NCI-H2107 (cell line): ENCODE results near the gene YIPF3.
"Not testable (repeated sequence)": the region's sequence is repeated elsewhere in the genome, so short reads cannot be mapped to it uniquely, and the experiment has no call there.

Experiments
- DNase-seq: peaks from one replicate; lab custom pipeline; 2025; lab: John Stamatoyannopoulos, UW

YIPF3 gene

DNA sequence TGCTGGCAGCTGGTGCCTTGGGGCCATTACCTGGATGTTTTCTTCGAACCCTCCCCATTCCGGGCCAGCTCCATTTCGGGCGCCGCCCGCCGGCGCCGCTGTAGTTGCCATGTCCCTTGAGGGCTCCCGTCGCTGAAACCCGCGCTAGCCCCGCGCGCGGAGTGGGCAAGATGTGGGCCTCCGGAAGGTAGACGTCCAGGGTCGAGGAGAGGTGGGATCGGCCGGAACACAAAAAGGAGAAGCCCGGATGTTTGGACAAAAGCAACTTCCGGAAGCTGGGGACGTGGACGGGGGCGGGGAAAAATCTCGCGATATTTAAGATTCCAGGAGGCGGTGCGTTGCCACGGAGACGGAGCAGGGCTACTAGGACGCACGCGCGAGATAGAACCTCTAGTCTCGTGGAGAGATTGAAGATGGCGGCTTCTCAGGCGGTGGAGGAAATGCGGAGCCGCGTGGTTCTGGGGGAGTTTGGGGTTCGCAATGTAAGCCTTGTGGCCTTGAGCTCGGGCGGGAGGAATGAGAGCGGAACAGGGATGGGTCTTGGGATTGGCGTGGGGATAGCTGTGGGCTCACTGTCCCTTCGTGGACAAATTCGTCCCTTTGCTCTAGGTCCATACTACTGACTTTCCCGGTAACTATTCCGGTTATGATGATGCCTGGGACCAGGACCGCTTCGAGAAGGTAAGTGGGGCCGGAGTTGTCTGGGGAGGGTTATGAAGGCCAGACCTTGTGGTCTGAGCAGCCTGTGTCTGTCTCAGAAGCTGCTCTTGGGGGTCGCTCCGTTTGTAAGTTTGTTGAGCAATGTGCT is at the start of gene YIPF3, which contains the start of gene POLR1C:
TSS of gene YIPF3 (minus strand) at position 230 of the 808 bp plus-strand sequence. CDS start at position 111, 119 bp downstream.
TSS of gene POLR1C (plus strand) at position 393 of the 808 bp plus-strand sequence. CDS start at position 414, 21 bp downstream.
- DNase-seq = peak; percentile 88

DNA sequence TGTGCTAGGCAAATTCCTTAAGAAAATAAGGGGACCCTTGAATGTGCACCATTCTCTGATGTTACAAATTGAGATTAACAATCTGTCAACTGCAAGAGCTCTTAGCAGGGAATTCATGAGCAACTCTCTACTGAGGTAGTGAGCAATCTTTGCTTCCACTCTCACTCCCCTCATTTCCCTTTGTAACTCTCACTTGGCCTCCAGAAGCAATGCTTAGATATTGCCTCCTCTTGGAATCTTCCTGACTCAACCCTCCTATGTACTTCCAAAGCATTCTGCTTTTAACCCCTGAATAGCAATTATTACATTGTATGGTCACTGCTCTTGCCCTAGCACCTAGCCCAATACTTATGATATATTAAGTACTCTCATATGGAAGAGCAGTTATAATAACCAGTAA is 42.6 kb upstream of the YIPF3 start:
- DNase-seq = no peak

DNA sequence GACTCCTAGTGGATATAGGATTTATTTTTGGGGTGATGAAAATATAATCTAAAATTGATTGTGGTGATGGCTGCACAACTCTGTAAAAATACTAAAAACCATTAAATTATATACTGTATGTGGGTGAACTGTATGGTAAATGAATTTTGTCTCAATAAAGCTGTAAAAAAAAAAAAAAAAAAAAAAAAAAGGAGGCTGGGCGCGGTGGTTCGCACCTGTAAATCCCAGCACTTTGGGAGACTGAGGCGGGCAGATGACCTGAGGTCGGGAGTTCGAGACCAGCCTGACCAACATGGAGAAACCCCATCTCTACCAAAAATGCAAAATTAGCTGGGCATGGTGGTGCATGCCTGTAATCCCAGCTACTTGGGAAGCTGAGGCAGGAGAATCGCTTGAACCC is 40.9 kb upstream of the YIPF3 start:
- DNase-seq = not testable (repeated sequence)

DNA sequence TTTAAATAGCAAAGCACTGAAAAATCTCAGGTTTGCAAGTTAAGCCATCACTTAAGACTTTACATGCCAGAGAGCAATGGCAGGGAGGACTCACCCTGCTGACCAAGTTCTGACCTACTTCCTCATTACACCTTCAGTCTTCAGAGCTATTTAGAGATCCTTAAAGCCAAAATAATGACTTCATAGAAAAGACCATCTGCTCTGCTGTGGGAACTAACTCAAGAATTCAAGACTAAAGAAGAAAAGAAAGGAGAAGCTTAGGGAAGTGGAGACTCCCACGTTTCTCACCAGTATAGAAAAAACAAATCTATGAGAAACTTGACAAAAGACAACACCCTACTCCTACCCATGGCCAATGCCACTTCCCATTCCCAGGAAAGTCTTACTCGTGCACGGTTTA is 30.5 kb upstream of the YIPF3 start:
- no peak for DNase-seq

DNA sequence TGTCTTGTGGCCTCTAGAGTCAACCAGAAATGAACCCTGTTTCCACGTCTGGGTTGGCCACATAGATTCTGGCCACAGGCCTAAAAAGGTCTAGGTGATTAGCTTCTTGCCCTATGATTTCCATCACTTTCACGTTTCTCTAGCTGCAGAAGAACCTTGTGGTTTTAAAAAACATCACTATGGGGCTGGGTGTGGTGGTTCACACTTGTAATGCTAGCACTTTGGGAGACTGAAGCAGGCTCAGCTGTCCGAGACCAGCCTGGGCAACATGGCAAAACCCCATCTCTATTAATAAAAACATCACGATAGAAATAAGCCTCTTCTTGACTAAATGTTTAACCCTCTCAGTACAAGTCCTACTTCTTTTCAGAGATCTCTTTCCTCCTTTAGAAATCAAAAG is 27.7 kb upstream of the YIPF3 start:
- DNase-seq = no peak

DNA sequence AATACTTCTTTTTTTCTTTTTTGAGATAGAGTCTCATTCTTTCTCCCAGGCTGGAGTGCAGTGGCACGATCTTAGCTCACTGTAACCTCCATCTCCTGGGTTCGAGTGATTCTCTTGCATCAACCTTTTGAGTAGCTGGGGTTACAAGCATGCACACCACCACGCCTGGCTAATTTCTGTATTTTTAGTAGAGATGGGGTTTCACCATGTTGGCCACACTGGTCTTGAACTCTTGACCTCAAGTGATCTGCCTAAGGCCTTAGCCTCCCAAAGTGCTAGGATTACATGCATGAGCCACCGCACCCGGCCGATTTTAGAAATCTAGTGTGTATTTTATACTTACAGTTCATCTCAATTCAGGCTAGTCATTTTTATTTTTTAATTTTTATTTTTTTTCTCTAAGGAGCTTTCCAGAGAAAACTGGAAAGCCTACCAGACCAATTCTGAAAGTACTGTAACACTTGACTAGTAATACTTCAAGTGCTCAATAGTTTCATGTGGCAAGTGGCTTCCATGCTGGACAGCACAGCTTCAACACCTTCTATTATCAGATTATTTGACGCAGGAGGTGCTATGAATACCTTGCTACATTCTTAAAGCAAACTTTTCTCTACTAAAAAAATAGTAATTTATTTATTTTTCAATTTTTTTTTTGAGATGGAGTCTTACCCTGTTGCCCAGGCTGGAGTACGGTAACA is 25.2 kb upstream of the YIPF3 start:
- no peak for DNase-seq

DNA sequence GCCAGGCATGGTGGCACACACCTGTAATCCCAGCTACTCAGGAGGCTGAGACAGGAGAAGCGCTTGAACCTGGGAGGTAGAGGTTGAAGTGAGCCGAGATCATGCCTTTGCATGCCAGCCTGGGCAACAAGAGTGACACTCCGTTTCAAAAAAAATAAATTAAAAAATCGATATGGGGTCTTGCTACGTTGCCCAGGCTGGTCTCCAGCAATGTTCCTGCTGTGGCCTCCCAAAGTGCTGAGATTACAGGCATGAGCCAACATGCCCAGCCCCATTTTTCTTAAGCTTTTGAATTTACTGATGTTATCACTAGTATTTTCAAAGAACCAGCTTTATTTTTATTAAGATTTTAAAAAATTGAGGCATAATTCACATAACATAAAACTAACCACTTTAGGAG is 23.8 kb upstream of the YIPF3 start:
- no peak for DNase-seq

DNA sequence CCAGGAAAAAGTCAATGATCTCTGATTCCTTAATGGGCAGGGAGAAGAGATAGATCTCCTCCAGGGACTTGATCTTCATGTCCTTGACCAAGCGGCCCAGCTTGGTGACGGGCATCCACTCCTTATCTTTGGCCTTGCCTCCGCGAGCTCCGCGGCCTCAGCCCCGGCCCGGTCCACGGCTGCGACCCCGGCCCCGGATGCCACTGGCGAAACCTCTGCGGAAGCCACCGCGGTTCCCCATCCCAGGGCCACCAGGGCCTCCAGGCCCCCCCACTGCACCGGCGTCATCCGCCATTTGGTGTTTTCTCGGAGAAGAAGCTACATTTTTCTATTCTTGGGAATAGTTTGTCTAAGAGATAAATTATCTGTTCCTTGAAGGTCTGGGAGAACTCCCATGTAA is 22.7 kb upstream of the YIPF3 start:
- not testable (repeated sequence) for DNase-seq

DNA sequence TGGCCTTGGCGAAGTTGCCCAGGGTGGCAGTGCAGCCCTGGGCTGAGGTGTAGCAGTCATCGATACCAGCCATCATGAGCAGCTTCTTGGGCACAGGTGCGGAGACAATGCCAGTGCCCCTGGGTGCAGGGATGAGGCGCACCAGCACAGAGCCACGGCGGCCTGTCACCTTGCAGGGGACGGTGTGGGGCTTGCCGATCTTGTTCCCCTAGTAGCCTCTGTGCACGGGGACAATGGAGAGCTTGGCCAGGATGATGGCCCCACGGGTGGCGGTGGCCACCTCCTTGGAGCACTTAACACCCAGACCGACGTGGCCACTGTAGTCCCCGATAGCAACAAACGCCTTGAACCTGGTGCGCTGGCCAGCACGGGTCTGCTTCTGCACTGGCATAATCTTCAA is 22.3 kb upstream of the YIPF3 start:
- DNase-seq = not testable (repeated sequence)

DNA sequence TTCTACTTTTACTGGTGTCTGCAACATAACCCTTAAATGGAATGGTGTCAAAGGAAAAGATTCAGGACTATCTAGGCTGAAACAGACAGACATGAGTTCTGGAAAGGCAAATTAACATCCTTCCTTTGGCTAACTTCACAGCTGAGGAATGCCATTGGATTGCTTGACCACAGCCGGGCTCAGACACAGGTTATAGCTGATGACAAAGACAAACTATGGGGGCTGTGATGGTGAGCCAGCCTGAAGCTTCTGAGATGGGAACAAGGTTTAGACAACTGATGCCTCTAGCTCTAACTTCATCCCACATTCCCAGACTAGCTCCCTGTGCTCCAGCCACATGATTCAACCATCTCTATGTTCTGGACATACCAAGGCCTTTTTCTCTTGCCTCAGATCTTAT is 15.5 kb upstream of the YIPF3 start:
- no peak for DNase-seq

DNA sequence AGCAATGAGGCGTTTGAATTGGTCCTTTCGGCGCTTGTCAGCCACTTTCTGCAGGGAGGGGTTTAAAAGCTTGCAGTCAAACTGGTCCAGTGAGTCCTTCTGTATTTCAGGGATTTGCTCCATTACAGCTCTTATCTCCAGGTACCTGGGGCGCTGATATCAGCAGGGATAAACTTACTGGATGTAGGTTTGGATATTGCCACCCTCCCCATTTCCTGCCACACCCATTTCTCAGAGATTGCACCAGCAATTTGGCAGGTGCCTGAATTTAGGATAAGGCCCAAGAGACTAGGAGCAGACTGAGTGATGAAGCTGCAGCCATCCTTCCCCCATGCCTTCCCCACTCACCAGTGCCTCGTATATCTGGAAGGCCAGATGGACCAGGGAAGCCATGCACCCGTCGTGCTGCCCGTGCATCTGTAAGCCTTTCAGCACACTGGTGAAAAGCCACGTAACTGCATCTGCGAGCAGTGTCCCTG is 7.8 kb upstream of the YIPF3 start:
- no peak for DNase-seq

DNA sequence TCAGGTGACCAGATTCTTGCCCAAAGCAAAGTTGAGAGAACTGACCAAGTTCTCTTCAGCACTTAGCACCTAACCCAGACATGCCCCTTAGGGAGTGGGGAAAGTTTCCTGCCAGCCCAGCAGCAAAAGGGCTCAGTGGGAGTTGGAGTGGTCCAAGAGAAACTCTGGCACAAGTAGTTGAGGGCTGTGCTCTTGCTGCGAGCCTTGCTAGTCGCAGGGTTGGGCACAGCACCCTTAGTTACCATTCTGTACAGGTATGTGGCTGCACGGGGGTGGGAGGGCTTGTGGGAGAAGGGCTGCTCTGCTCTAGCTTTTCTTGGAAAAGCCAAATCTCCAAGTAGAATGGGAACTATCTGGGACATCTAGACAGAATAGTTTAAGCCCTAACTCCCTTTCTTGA is 6.6 kb upstream of the YIPF3 start:
- no peak for DNase-seq

DNA sequence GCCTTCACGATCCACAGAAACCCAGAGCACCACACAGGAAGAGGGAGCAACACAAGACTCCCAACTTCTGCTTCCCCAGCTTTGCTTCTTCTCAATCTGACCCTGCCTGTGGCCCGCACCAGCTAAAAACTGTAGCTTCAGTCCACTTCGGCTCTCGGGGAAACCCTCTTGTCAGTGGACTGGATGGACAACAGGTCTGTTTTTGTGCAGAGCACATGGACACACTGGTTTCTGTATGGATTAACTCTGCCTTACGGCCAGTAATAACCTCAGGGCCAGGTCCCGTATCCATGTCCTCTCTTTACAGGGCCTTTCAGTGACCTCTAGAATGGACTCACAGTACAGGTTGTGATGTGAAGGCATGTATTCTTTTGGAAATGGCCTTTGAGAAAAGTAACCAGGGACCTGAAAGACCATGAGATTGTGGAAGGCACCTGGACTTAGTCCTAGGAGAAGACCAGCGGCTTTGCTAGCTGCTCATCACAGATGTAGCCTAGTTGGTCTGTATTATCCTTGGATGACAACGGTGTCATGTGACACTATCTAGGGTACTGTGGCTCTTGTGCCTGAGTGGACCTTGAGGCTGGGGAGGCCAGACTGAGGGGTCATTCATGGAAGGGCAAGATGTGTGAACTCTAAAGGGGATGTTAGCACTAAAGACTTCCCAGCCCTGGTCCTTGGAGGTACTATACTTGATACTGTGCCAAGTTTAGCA is 6.0 kb upstream of the YIPF3 start:
- DNase-seq = no peak

DNA sequence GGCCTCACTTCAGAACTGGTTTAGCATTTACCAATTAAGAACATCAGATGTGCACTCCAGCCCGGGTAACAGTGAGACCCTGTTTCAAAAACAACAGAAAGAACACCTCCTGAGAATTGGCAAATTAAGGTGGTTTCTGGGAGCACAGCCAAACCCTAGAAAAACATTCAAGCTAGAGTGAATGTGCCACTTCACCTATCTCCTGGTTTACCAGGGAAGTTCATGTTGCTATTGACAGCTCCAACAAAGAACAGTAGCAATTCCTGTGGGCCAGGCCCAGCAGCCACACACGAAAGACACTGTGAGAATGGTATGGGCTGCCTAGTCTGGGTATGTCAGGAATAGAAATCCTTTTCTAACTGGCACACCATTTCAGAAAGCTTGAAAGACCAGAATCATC is 5.1 kb upstream of the YIPF3 start:
- no peak for DNase-seq

DNA sequence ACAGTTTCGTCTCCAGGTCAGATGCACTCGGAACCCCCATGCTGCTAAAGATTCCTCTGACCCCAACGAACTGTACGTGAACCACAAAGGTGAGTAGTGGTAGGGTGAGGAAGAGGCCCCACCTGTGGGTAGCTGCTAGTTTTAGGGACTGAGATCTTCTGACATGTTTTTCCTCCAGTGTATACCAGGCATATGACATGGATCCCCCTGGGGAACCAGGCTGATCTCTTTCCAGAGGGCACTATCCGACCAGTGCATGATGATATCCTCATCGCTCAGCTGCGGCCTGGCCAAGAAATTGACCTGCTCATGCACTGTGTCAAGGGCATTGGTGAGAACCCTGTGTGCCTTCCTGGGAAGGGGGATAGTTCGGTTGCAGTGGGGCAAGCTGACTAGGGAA is 3.4 kb upstream of the YIPF3 start:
- DNase-seq = no peak

DNA sequence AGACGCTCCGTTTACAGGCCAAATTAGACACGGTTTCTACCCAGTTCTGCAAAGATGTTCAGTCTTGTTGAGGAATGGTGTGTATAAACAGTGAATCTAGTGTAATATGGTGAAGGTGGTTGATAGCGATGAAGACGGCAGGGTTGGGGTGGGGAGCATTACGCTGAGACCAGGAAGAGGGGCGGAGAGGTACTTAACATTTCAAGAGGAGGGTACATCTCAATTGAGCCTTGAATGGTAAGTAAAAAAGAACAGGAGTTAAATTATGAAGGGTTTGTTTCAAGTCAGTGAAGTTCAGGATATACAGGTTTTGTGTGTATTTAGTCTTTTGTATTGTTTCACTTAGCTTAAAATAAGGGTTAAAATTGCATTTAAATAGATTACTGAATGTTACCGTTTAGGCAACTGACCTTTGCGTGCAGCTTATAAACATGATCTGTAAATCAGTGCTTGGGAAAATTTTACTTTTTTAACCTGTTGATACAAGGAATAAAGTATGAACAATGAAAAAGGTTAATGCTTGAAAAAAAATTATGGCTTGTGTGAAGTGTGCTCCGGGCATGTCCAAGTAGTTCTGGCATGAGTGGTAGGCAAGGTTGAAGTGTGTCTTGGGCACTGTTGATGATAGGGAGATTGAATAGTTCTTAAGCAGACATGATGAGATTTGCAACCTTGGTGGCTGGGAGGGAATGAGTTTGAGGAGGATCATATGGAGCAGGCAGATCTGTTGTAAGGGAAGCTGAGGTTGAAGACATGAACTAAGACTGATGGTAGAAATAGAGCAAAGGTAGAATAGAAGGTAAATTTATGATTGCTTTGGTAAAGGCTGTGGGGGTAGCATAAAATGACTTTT is 1.0 kb upstream of the YIPF3 start:
- no peak for DNase-seq

DNA sequence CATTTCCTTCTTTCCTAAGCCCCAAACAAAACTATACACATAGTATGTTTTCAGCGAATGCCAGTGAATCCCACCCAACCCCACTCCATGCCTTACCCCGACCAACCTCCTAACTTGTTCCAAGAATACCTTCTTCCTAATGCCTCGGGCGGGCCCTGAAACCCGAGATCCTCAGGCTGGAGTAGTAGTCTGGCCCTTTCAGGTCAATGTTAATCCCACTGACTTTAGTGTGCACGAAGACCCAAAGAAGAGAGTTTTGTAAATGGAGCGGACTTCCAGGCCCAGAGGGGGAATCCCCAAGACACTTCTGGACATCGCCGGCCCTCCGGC is 394 bp downstream of the YIPF3 start:
- DNase-seq = no peak

DNA sequence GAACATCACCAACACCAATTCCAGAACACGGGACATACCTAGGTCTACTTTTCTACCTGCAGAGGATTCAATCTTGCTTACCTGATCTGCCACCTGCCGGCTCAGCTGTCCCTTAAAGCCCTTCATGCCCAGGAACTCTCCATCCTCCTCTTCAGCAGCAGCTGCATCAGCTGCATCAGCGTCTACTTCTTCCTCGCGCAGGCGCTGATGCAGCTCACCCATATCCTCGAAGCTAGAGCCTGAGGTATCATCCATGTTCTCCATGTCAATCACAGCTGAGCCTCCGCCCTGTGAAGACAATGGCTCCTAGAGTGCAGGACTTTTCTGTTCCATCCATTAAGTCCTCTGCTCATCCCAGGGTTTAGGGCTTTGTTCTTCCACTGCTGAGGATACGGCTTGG is 918 bp downstream of the YIPF3 start:
- DNase-seq = no peak

DNA sequence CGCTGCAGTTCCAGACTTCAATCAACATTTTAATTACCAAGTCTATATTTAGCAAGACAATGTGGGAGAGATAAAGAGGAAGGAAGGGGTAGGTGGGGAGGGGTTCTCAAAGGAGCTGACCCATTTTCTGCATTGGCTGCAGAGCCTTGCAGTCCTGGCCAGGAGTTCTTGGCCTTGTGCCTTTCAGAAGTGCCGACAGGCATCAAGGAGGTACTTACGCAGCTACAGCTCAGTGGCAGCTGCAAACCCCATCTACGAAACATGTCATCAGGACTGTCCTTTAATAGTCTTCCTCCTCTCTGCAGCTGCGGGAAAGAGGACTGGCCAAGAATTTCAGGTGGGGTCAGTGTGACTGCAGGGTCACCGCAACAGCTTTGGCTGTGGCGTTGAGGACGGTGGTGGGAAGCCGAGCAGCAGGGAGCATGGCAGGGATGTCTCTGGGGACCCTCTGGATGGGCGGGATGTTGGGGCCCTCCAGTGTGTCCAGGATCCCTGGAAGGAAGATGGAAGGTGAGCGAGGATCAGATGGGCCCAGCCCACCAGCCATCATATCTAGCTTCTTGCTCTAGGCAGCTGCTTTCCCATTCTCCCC is 4.8 kb downstream of the YIPF3 start:
- DNase-seq = no peak

DNA sequence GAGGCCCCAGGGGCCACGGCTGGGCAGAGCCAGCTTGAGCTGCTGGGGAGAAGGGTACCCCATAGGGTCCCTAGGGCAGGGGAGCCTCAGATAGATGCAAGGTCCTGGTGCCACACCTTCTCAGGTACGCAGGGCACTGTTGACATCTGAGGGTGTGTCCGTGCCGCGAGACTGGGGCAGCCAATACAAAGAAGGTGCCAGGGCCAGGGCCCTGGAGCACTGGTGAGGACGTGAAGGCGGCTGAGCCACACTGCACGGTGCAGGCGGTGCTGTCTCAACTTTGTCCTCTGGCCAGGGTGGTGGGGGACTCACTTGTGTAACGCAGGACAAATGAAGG is 5.9 kb downstream of the YIPF3 start:
- no peak for DNase-seq

DNA sequence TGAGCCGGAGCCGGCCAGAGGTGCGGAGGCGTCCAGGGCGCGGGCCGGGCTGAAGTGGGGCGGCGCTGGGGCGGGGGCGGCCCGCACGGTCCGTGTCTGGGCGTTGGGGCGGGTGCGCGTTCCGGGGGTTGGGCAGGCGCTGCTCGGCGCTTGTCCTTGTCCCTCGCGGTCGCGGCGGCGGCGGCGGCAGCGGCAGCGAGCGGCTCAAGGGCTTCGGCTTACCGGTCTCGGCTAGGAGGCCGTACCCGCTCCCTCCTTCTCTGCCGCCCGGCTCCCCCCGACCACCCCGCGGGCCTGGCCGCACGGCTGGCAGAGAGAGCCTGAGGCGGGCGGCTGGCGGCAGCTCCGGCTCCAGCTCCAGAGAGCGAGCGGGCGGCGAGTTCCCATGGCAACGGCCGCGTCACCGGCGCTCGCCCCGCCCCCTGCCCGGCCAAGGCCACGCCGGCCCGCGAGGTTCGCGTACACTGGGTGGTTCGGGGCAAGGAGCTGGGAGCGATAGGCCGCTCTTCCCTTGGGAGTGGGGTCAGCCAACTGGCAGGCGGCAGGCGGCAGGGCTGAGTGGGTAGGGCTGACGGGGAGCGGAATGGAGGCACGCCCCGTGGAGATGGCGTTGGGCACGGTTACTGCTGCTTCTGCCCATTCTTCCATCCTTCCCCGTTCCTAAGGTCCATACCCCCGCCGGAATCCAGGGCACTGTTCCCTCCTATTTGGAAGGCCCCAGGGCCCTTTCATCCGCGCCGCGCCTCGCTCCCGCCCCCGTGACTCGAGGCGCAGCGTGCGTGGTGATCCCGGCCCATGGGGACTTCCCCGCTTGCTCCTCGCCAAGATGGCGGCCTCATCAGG is 6.5 kb downstream of the YIPF3 start, which contains the start of gene LRRC73:
TSS of gene LRRC73 (minus strand) at position 363 of the 843 bp plus-strand sequence. CDS start 561 bp downstream, outside the sequence.
- peak; percentile 13 for DNase-seq
